ENCODE measurements around the gene AHSA1. TPM values are rescaled to one million over a fixed set of nuclear protein-coding genes. Genes with fewer than 3 reads are reported as not detected.

Gene AHSA1
- total and polyA plus RNA-seq, 3 donors from 2014 or later: 250 to 379 (median 303) TPM

DNA sequence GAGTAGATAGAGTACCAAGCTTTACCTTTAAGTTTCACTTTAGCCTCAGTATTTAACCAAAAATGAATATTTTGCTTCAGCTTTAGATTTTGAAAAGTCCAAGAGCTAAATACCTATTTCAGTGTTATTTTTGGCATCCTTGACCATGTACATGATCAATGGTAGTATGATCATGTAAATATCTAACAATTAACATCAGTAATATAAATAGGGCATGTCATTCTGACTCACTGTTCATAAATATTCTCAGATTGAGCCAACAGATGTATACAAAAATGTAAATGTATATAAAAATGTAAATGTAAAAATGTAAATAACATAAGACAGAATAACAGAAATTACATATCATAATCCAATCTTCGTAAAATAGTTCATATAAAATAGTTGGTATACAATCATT lies 19.3 kb upstream of the AHSA1 start:
- WGBS, 2 donors: 86 to 98% methylated on average over 1 of the region's 1 CpG
- no peaks in the 10 kb centered on the region for H3K27me3 ChIP-seq
- TF ChIP-seq, protein P1, sequence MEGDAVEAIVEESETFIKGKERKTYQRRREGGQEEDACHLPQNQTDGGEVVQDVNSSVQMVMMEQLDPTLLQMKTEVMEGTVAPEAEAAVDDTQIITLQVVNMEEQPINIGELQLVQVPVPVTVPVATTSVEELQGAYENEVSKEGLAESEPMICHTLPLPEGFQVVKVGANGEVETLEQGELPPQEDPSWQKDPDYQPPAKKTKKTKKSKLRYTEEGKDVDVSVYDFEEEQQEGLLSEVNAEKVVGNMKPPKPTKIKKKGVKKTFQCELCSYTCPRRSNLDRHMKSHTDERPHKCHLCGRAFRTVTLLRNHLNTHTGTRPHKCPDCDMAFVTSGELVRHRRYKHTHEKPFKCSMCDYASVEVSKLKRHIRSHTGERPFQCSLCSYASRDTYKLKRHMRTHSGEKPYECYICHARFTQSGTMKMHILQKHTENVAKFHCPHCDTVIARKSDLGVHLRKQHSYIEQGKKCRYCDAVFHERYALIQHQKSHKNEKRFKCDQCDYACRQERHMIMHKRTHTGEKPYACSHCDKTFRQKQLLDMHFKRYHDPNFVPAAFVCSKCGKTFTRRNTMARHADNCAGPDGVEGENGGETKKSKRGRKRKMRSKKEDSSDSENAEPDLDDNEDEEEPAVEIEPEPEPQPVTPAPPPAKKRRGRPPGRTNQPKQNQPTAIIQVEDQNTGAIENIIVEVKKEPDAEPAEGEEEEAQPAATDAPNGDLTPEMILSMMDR (IDR thresholded peaks at IDR 0.05): no peak
- TF ChIP-seq POLR2A (IDR thresholded peaks at IDR 0.05): no peak
- no peaks in the 10 kb centered on the region for H3K4me1 ChIP-seq
- no peak overlapping the region for H3K4me3 ChIP-seq
- intact Hi-C loops (cut with DNase I; ENCODE audit: low total_unique reads): no loop called here
- no peaks in the 10 kb centered on the region for H3K36me3 ChIP-seq (ENCODE audit: low read depth, missing control alignments)
- H3K27ac ChIP-seq: no peak overlapping the region
- no peaks in the 10 kb centered on the region for H3K9me3 ChIP-seq
- DNase-seq: no peak

DNA sequence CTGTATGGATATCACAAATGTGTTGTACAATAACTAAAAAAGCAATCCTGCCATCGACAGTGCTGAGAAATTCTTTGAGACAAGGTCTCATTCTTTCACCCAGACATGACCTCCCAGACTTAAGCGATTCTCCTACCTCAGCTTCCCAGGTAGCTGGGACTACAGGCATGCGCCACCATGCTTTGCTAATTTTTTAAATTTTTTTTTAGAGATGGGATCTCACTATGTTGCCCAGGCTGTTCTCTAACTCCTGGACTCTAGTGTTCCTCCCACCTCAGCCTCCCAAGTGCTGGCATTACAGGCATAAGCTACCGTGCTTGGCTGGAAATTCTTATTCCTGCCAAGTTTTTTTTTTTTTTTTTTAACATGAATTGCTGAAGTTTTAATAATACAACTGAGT lies 18.0 kb upstream of the AHSA1 start:
- Histone ChIP-seq H3K4me1 (no peaks in the 10 kb centered on the region), H3K27me3 (no peaks in the 10 kb centered on the region), H3K27ac (no peak overlapping the region), H3K4me3 (no peak overlapping the region), H3K9me3 (no peaks in the 10 kb centered on the region), H3K36me3 (ENCODE audit: low read depth, missing control alignments) (no peaks in the 10 kb centered on the region)
- TF ChIP-seq POLR2A (IDR thresholded peaks at IDR 0.05): no peak
- TF ChIP-seq, protein P1 (IDR thresholded peaks at IDR 0.05): no peak
- intact Hi-C loops (cut with DNase I; ENCODE audit: low total_unique reads): no loop called here
- 90 to 91% methylated on average over 4 of the region's 4 CpGs for WGBS, 2 donors
- no peak for DNase-seq

GRCh38 chr14:77442196-77442595 lies 15.7 kb upstream of the AHSA1 start:
- no peak for TF ChIP-seq POLR2A (IDR thresholded peaks at IDR 0.05)
- TF ChIP-seq, protein P1 (IDR thresholded peaks at IDR 0.05): no peak
- no peaks in the 10 kb centered on the region for H3K4me1 ChIP-seq
- 95 to 97% methylated on average over 2 of the region's 2 CpGs for WGBS, 2 donors
- intact Hi-C loops (cut with DNase I; ENCODE audit: low total_unique reads): no loop called here
- H3K27ac ChIP-seq: no peak overlapping the region
- H3K27me3 ChIP-seq: no peaks in the 10 kb centered on the region
- no peak for DNase-seq
- no peak overlapping the region for H3K4me3 ChIP-seq
- no peaks in the 10 kb centered on the region for H3K36me3 ChIP-seq (ENCODE audit: low read depth, missing control alignments)
- no peaks in the 10 kb centered on the region for H3K9me3 ChIP-seq

- Histone ChIP-seq H3K27ac (peak overlapping the region in 1 of 2 donors; percentile 99), H3K27me3 (no peaks in the 10 kb centered on the region), H3K9me3 (no peaks in the 10 kb centered on the region), H3K4me1 (peaks cover 21% of the 10 kb centered on the region), H3K4me3 (peak overlapping the region in 1 of 2 donors; percentile 99), H3K36me3 (ENCODE audit: low read depth, missing control alignments) (no peaks in the 10 kb centered on the region)
- intact Hi-C loops (cut with DNase I; ENCODE audit: low total_unique reads): no loop called here
- no peak for DNase-seq
- WGBS, 2 donors: 60% methylated on average over 2 of the region's 2 CpGs
- TF ChIP-seq, protein P1 (IDR thresholded peaks at IDR 0.05): no peak
Measured at GRCh38 chr14:77455966-77456640, 1.8 kb upstream of the AHSA1 start.

- intact Hi-C loops (cut with DNase I; ENCODE audit: low total_unique reads): no loop called here
- peaks cover 21% of the 10 kb centered on the region for H3K4me1 ChIP-seq
- no peaks in the 10 kb centered on the region for H3K9me3 ChIP-seq
- H3K4me3 ChIP-seq: peak overlapping the region; percentile 93 to 99
- H3K27me3 ChIP-seq: no peaks in the 10 kb centered on the region
- no peak for DNase-seq
- no peak for TF ChIP-seq POLR2A (IDR thresholded peaks at IDR 0.05)
- TF ChIP-seq, protein P1 (IDR thresholded peaks at IDR 0.05): no peak
- H3K27ac ChIP-seq: peak overlapping the region; percentile 92 to 99
- H3K36me3 ChIP-seq (ENCODE audit: low read depth, missing control alignments): no peaks in the 10 kb centered on the region
- 0% methylated on average over 18 of the region's 18 CpGs for WGBS, 2 donors
Measured at GRCh38 chr14:77457115-77457521, 775 bp upstream of the AHSA1 start.

Data from testis (tissue), 3 donors.